Natural killer cell (primary cell): ENCODE measurements around the gene SLC35G3. TPM values are rescaled to one million over a fixed set of nuclear protein-coding genes. Genes with fewer than 3 reads are reported as not detected.
A peak's percentile ranks its signal among the peaks of the same experiment; 100 is the strongest.

Source experiments
- ATAC-seq, 3 donors: fragments of 150-1000 bp in 2 of 3; fragments of 200-7000 bp in 1 of 3; cut with Tn5 transposase; 1 replicate in 1 of 3; 2 replicates in 2 of 3; pipeline ENCODE4 v1.10.0; 2021; ENCODE audit warnings: mild to moderate bottlenecking in 2 of 3, moderate library complexity in 2 of 3
- DNase-seq, 2 donors: peaks; one replicate each; pipeline versions ENCODE4 v3.0.0 to v3.0.0-alpha.2; 2013 to 2021; ENCODE audit warnings: mixed read lengths in 1 of 2
- H3K27ac ChIP-seq: one replicate; pipeline ENCODE4 v1.5.1; 2013; ENCODE audit warnings: mild to moderate bottlenecking, low read length
- H3K27me3 ChIP-seq: one replicate; pipeline ENCODE4 v1.6.1; 2013; ENCODE audit warnings: low read length; ENCODE audit not compliant: control insufficient read depth, insufficient read depth
- H3K36me3 ChIP-seq: one replicate; pipeline ENCODE4 v1.6.1; 2013; ENCODE audit warnings: low read length; ENCODE audit not compliant: control insufficient read depth, insufficient read depth
- H3K4me1 ChIP-seq: one replicate; pipeline ENCODE4 v1.6.1; 2013; ENCODE audit warnings: low read length; ENCODE audit not compliant: control insufficient read depth, insufficient read depth
- H3K4me3 ChIP-seq: one replicate; pipeline ENCODE4 v1.5.1; 2013; ENCODE audit warnings: low read length
- H3K9me3 ChIP-seq: one replicate; pipeline ENCODE4 v1.6.1; 2013; ENCODE audit warnings: low read length; ENCODE audit not compliant: control insufficient read depth, insufficient read depth
- H3K27ac Mint-ChIP-seq, 2 donors: one replicate each; pipeline ENCODE4 v1.8.0; 2022; ENCODE audit warnings: mild to moderate bottlenecking in 2 of 2, mixed read lengths in 2 of 2, moderate library complexity in 1 of 2
- H3K27me3 Mint-ChIP-seq, 2 donors: one replicate each; pipeline ENCODE4 v1.8.0; 2022; ENCODE audit warnings: low read depth in 2 of 2, mixed read lengths in 2 of 2
- H3K36me3 Mint-ChIP-seq: one replicate; pipeline ENCODE4 v1.8.0; 2022; ENCODE audit warnings: mixed read lengths
- H3K4me1 Mint-ChIP-seq, 2 donors: one replicate each; pipeline ENCODE4 v1.8.0; 2022; ENCODE audit warnings: mixed read lengths in 2 of 2
- H3K4me3 Mint-ChIP-seq: one replicate; pipeline ENCODE4 v1.8.0; 2022; ENCODE audit warnings: mild to moderate bottlenecking, moderate library complexity, mixed read lengths
- H3K9me3 Mint-ChIP-seq, 2 donors: one replicate each; pipeline ENCODE4 v1.8.0; 2022; ENCODE audit warnings: mixed read lengths in 2 of 2
- WGBS: methylation state at CpG from one replicate; pipeline ENCODE4 v1.1.7; 2013; ENCODE audit warnings: missing lambda C conversion rate; ENCODE audit not compliant: insufficient coverage; 5-methylcytosine and 5-hydroxymethylcytosine counted together
- intact Hi-C: fragments of 100-400 bp; cut with micrococcal nuclease; formaldehyde crosslinking; loops from one replicate; pipeline ENCODE4 v1.14.2; 2022
- total RNA-seq, 4 donors: library from RNA; stranded (reverse); fragments of 120-200 nt in 1 of 4; gene quantifications; one replicate each; pipeline versions ENCODE4 v1.2.3 to v1.2.4, GENCODE V29; 2013 to 2022
- TF ChIP-seq, protein P1 (sequence below): fragments of 200-600 bp; IDR thresholded peaks from one replicate; pipeline ENCODE4 v1.8.0; 2022; ENCODE audit warnings: antibody characterized with exemption

The SLC35G3 gene
- total RNA-seq, 3 donors from 2014 or later (not counting 1 experiment from before 2014, with no cell fraction given), result not detected

DNA sequence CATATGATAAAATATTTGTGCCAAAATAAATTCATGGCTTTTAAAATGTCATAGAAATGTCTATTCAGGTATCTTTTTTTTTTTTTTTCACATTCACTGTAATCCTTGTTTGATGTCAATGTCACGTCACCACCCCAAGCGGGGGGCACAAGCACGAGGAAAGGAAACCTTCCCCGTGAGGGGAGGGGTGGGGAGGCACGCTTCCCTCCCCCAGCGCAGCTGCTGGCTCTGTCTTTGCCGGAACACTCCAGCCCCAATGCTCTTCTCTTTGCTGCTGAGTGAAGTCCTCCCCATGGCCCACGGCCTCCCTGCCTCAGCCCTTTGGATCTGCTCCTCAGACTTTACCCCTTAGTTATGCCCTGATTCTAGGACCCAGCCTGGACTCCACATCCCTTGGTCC is 1.5 kb downstream of the SLC35G3 start:
- Mint-ChIP-seq H3K9me3 (no peaks in the 10 kb centered on the region), H3K27me3 (no peaks in the 10 kb centered on the region), H3K4me1 (peaks cover 17 to 19% of the 10 kb centered on the region in 2 donors), H3K27ac (peak overlapping the region in 1 of 2 donors; percentile 21), H3K36me3 (no peaks in the 10 kb centered on the region), H3K4me3 (no peak overlapping the region)
- no peaks in the 10 kb centered on the region for H3K9me3 ChIP-seq
- H3K27me3 ChIP-seq, result no peaks in the 10 kb centered on the region
- WGBS, result 83% methylated on average over 8 of the region's 8 CpGs
- peak in 1 of 2 donors; percentile 56 for DNase-seq
- TF ChIP-seq, protein P1, sequence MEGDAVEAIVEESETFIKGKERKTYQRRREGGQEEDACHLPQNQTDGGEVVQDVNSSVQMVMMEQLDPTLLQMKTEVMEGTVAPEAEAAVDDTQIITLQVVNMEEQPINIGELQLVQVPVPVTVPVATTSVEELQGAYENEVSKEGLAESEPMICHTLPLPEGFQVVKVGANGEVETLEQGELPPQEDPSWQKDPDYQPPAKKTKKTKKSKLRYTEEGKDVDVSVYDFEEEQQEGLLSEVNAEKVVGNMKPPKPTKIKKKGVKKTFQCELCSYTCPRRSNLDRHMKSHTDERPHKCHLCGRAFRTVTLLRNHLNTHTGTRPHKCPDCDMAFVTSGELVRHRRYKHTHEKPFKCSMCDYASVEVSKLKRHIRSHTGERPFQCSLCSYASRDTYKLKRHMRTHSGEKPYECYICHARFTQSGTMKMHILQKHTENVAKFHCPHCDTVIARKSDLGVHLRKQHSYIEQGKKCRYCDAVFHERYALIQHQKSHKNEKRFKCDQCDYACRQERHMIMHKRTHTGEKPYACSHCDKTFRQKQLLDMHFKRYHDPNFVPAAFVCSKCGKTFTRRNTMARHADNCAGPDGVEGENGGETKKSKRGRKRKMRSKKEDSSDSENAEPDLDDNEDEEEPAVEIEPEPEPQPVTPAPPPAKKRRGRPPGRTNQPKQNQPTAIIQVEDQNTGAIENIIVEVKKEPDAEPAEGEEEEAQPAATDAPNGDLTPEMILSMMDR, result no peak
- no peak overlapping the region for H3K4me3 ChIP-seq
- intact Hi-C loops, result no loop called here
- H3K36me3 ChIP-seq, result no peaks in the 10 kb centered on the region
- peak in 1 of 3 donors; percentile 50 for ATAC-seq
- no peak overlapping the region for H3K27ac ChIP-seq
- H3K4me1 ChIP-seq, result no peaks in the 10 kb centered on the region

DNA sequence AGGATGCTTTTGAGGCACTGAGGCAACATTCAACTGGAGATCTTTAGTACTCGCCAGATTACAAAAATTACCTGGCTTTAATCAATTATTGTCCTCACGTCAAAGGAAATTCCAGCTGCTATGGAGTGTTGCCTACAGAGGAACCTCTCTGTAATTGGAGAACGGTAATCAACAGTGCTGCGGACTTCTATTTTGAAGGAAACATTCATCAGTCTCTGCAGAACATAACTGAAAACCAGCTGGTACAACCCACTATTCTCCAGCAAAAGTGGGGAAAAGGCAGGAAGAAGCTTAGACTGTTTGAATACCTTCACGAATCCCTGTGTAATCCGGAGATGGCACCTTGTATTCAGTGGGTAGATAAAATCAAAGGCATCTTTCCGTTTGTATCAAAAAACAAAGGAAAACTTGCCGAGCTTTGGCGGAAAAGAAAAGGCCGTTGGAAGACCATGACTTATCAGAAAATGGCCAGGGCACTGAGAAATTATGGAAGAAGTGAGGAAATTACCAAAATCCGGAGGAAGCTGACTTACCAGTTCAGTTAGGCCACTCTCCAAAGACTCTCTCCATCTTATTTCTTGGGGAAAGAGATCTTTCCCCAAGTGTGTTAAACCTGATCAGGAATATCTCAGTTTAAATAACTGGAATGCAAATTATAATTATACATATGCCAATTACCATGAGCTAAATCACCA is 3.0 kb downstream of the SLC35G3 start:
- WGBS, result 95% methylated on average over 11 of the region's 11 CpGs
- peaks cover 32 to 34% of the 10 kb centered on the region in 2 donors for H3K4me1 Mint-ChIP-seq
- TF ChIP-seq, protein P1, result no peak
- no peaks in the 10 kb centered on the region for H3K9me3 Mint-ChIP-seq
- DNase-seq (no peak), ATAC-seq (no peak)
- intact Hi-C loops, result no loop called here
- H3K36me3 Mint-ChIP-seq, result no peaks in the 10 kb centered on the region
- Histone ChIP-seq H3K4me3 (no peak overlapping the region), H3K36me3 (no peaks in the 10 kb centered on the region), H3K27ac (no peak overlapping the region), H3K9me3 (no peaks in the 10 kb centered on the region), H3K27me3 (no peaks in the 10 kb centered on the region), H3K4me1 (peaks cover 1% of the 10 kb centered on the region)
- H3K4me3 Mint-ChIP-seq, result no peak overlapping the region
- H3K27me3 Mint-ChIP-seq, result no peaks in the 10 kb centered on the region
- no peak overlapping the region for H3K27ac Mint-ChIP-seq

DNA sequence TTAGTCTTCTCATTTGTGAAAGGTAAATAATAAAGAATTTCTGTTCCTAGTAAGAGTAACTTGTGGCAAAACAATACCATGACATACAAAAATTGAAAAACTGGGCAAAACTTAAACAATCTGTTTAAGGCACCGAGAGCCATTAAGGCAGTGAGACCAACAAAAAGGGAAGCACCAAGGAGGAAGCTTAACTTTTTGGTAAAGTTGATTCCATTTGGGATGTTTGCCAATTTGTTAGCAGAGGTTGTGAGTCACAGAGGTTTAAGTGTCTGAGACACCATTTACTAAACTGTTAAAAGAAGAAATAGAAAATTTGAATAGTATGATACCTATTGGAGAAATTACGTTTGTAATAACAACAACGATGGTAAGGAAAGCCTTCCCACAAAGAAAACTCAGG is 4.9 kb downstream of the SLC35G3 start:
- no peak overlapping the region for H3K4me3 ChIP-seq
- TF ChIP-seq, protein P1, result no peak
- intact Hi-C loops, result no loop called here
- no peak overlapping the region for H3K4me3 Mint-ChIP-seq
- no peaks in the 10 kb centered on the region for H3K36me3 Mint-ChIP-seq
- DNase-seq (no peak), ATAC-seq (no peak)
- no peaks in the 10 kb centered on the region for H3K9me3 ChIP-seq
- H3K36me3 ChIP-seq, result no peaks in the 10 kb centered on the region
- no peaks in the 10 kb centered on the region for H3K27me3 ChIP-seq
- H3K9me3 Mint-ChIP-seq, result no peaks in the 10 kb centered on the region
- peaks cover 47 to 50% of the 10 kb centered on the region in 2 donors for H3K4me1 Mint-ChIP-seq
- H3K27ac Mint-ChIP-seq, result no peak overlapping the region
- WGBS, result 53% methylated on average over 3 of the region's 3 CpGs
- no peak overlapping the region for H3K27ac ChIP-seq
- H3K4me1 ChIP-seq, result peaks cover 10% of the 10 kb centered on the region
- no peaks in the 10 kb centered on the region for H3K27me3 Mint-ChIP-seq

DNA sequence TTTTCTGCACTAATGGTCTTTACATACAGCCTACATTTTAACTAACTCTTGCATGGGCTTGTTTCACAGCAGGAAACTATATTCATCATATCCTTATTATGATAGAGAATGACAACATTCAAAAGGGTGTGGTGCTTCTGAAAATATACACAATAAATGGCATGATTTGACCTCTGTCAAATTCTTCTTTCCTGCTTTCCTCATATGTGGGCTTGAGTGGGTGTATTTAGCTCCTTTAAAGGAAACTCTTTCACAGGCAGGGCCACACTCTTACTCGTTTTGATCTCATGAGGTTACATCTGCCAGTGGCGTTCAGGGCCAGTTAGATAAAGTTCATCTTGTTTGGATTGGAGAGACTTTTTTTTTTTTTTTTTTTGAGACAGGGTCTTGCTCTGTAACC is 6.1 kb downstream of the SLC35G3 start:
- no peak for DNase-seq
- H3K9me3 ChIP-seq, result no peaks in the 10 kb centered on the region
- H3K36me3 ChIP-seq, result no peaks in the 10 kb centered on the region
- H3K27me3 ChIP-seq, result no peaks in the 10 kb centered on the region
- Mint-ChIP-seq H3K9me3 (no peaks in the 10 kb centered on the region), H3K36me3 (no peaks in the 10 kb centered on the region), H3K27ac (no peak overlapping the region), H3K4me1 (peaks cover 49 to 53% of the 10 kb centered on the region in 2 donors), H3K4me3 (no peak overlapping the region), H3K27me3 (no peaks in the 10 kb centered on the region)
- TF ChIP-seq, protein P1, result no peak
- WGBS, result 32% methylated on average over 2 of the region's 2 CpGs
- no peak overlapping the region for H3K27ac ChIP-seq
- H3K4me1 ChIP-seq, result peaks cover 21% of the 10 kb centered on the region
- no peak overlapping the region for H3K4me3 ChIP-seq
- intact Hi-C loops, result no loop called here
- ATAC-seq, result no peak
